HG02938 (cell line): ENCODE data around the gene RHOF.
"Not testable (repeated sequence)": the region's sequence is repeated elsewhere in the genome, so short reads cannot be mapped to it uniquely, and the experiment has no call there.

Experiments used
- ATAC-seq: cut with Tn5 transposase; IDR thresholded peaks from one replicate; pipeline ENCODE4 v1.9.1; 2021; ENCODE audit warnings: mild to moderate bottlenecking, moderate library complexity; ENCODE audit not compliant: unreplicated experiment

Gene RHOF

GRCh38 chr12:121793838-121794533 lies 498 bp upstream of the RHOF start:
- ATAC-seq, result peak; percentile 47

GRCh38 chr12:121792607-121793439 lies 665 bp downstream of the RHOF start:
- no peak for ATAC-seq

GRCh38 chr12:121791671-121792551 lies 1.6 kb downstream of the RHOF start:
- ATAC-seq, result no peak

GRCh38 chr12:121790785-121791184 lies 2.7 kb downstream of the RHOF start:
- ATAC-seq, result not testable (repeated sequence)

- ATAC-seq, result peak; percentile 28
These were observed 3.4 kb downstream of the RHOF start for GRCh38 chr12:121789800-121790728.

GRCh38 chr12:121789233-121789781 lies 4.2 kb downstream of the RHOF start:
- ATAC-seq, result no peak

GRCh38 chr12:121788176-121788818 lies 5.2 kb downstream of the RHOF start:
- ATAC-seq, result no peak

- no peak for ATAC-seq
These were observed 6.1 kb downstream of the RHOF start for GRCh38 chr12:121787063-121788025.

- ATAC-seq, result no peak
These were observed 7.1 kb downstream of the RHOF start for GRCh38 chr12:121786440-121786825.

- no peak for ATAC-seq
These were observed 9.0 kb downstream of the RHOF start for GRCh38 chr12:121784460-121784859.

- ATAC-seq, result no peak
These were observed 9.7 kb downstream of the RHOF start for GRCh38 chr12:121783766-121784165.

GRCh38 chr12:121781998-121782979 lies 11.2 kb downstream of the RHOF start:
- peak; percentile 56 for ATAC-seq

- ATAC-seq, result peak; percentile 6
These were observed 11.9 kb downstream of the RHOF start for GRCh38 chr12:121781484-121781997.

GRCh38 chr12:121780429-121780828 lies 13.1 kb downstream of the RHOF start:
- ATAC-seq, result no peak

GRCh38 chr12:121779422-121779895 lies 14.0 kb downstream of the RHOF start:
- ATAC-seq, result no peak

- ATAC-seq, result no peak
These were observed 14.7 kb downstream of the RHOF start for GRCh38 chr12:121778567-121779421.
